Suppressor macrophage treated with lipopolysaccharide for 4 hours (primary cell): ENCODE data around the gene FAM47A.

ENCODE experiments used
- DNase-seq: peaks from one replicate; pipeline ENCODE4 v3.0.0-alpha.2; 2020

FAM47A gene

GRCh38 chrX:34132028-34132427 is at the start of gene FAM47A:
Gene FAM47A, minus strand, starts transcription at chrX:34132314. Its CDS starts 36 bp downstream, at chrX:34132278.
- no peak for DNase-seq

- DNase-seq, result no peak
These were observed 15.2 kb upstream of the FAM47A start for GRCh38 chrX:34147345-34147744.

DNA sequence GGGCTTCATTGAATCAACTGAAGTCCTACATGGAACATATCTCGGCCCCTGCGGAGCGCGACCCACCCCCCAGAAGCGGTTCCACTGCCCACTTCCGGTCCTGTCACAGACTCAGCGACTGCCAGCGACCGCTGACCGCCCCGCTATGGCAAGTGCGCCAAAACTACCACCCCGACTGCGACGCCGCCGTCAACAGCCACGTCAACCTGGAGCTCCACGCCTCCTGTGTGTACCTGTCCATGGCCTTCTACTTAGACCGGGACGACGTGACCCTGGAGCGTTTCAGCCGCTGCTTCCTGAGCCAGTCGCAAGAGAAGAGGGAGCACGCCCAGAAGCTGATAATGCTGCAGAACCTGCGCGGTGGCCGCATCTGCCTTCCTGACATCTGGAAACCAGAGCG is 14.8 kb upstream of the FAM47A start:
- no peak for DNase-seq

DNA sequence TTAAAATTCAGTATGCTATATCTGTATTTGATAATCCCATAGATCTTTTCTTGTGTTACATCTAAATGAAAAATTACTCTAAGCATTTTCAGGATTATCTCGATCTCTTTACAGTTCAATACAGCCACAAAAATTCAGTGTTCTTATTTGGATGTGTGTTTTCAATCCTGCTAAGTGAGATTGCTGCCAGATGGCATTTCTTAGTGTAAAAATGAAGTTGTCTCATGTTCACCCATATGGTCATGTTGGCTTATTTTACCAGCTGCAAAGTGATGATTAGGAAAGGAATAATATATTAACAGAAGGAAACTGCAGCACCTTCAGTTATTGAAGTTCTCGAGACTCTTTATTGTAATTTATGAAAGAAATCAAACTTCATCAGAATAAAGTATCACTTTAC is 12.1 kb upstream of the FAM47A start:
- DNase-seq, result no peak

DNA sequence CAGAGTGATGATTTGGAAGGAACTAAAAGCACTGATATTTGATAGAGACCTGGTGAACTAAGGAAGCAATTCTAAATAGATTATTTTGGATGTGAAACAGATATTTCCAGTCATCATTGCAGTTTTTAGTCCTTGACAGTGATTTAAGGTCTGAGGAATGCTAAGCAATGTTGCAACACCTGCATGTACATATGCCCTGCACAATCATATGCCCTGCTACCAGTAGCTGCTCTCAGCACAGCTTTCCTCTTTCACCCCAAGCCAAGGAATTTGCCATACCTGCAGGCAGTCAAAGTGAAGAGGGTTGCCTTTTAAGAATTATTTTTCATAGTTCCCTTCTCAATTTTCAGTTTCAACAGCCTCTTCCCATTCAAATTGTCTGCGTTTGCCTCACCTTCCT is 8.7 kb upstream of the FAM47A start:
- no peak for DNase-seq

DNA sequence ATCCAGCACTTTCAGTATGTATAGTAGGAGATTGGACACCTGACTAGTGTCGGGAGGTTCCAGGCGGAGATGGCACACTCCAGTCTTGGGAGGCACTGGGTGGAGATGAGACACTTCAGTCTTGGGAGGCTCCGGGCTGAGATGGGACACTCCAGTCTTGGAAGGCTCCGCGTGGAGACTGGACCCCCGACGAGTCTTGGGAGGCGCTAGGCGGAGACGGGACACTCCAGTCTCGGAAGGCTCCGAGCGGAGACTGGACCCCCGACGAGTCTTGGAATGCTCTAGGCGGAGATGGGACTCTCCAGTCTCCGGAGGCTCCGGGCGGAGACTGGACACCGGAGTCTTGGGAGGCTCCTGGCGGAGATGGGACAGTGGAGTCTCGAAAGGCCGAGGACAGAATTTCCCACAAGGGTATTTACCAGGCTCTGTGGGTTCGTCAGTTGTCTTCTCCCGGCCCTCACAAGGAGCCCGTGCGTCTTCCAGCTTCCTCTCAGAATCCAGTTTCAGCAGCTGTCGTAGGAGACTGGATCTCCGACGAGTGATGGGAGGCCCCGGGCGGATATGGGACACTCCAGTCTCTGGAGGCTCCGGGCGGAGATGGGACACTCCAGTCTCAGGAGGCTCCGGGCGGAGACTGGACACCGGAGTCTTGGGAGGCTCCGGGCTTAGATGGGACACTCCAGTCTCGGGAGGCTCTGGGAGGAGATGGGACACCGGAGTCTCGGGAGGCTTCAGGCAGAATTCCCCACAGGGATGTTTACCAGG is 952 bp downstream of the FAM47A start:
- DNase-seq, result no peak

- DNase-seq, result no peak
These were observed 1.6 kb downstream of the FAM47A start for GRCh38 chrX:34130501-34130900.

DNA sequence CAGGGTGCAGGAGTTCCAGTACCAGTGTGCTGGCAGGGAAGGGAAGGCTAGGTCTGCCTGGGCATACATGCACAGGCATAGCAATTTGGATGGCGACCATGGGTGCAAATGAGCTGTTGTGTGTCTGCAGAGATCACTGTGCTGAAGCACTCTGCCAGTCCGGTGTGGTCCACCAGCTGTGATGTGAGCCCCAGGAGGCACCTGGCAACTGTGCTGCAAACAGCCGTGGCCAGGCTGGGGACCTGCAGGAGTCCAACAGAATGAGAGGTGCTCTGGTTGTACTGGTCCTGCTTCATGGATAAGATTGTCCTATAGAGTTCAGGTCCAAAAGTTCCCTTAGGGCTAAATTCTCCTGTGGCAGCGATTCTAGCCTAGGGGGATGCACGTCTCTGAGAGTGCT is 6.1 kb downstream of the FAM47A start:
- DNase-seq, result no peak

DNA sequence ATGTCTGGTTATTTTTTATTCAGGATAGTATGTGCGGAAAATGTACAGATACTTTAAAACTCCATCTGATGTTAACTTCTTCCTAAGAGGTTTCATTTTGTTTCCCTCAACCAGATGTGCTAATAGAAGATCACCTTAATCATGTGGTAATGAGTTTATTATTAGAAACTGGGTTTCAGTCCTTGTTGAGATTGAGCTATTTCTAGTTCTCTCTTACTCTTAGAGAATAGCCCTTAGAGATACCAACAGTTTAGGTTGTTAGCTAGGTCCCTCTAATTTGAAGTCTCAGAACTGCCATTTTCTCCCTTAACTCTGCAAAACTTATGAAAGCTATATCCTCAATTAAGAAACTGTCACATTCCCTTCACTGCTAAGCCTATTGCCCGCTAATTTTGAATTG is 13.0 kb downstream of the FAM47A start:
- DNase-seq, result no peak

GRCh38 chrX:34112459-34112858 is 19.7 kb downstream of the FAM47A start:
- DNase-seq, result no peak
